H1 (cell line): ENCODE measurements around the gene PAF1. TPM values are rescaled to one million over a fixed set of nuclear protein-coding genes. Genes with fewer than 3 reads are reported as not detected.

Source experiments
- CTCF ChIA-PET: fragments of 300-600 bp; sonication (Branson Sonifier 250); formaldehyde crosslinking; loops from one replicate; lab custom pipeline; 2021; ENCODE audit not compliant: partially characterized antibody; lab: Charles Lee
- POLR2A ChIA-PET: fragments of 300-600 bp; sonication (Branson Sonifier 250); formaldehyde crosslinking; loops from one replicate; lab custom pipeline; 2021; ENCODE audit warnings: inconsistent platforms; ENCODE audit not compliant: partially characterized antibody; lab: Charles Lee
- DNase-seq, 2 experiments: peaks; one replicate each; pipeline versions ENCODE4 v3.0.0 to v3.0.0-alpha.2; 2010 to 2022; ENCODE audit warnings: low spot score in 2 of 2, low read depth in 1 of 2, mixed read lengths in 1 of 2
- FAIRE-seq: peaks from 2 replicates; lab custom pipeline; 2011; peaks lifted over from hg19 to GRCh38; lab: Jason Lieb, UNC
- H2AFZ ChIP-seq: 2 replicates; pipeline ENCODE4 v1.8.1; 2012; ENCODE audit warnings: low read length, inconsistent platforms
- H2AK5ac ChIP-seq: 2 replicates; pipeline ENCODE4 v1.6.1; 2013; ENCODE audit warnings: low read depth, low read length
- H2BK120ac ChIP-seq: replicated peaks from 2 replicates; pipeline ENCODE3; 2013; ENCODE audit warnings: low read depth, low read length, inconsistent platforms
- H2BK12ac ChIP-seq: 2 replicates; pipeline ENCODE4 v1.6.1; 2013; ENCODE audit warnings: low read depth, low read length
- H2BK15ac ChIP-seq: 2 replicates; pipeline ENCODE4 v1.6.1; 2013; ENCODE audit warnings: low read length
- H2BK20ac ChIP-seq: 2 replicates; pipeline ENCODE4 v1.6.1; 2013; ENCODE audit warnings: low read length
- H2BK5ac ChIP-seq: 2 replicates; pipeline ENCODE4 v1.6.1; 2013; ENCODE audit warnings: low read depth, low read length
- H3K14ac ChIP-seq: 2 replicates; pipeline ENCODE4 v1.6.1; 2013; ENCODE audit warnings: inconsistent platforms; ENCODE audit not compliant: insufficient read length
- H3K18ac ChIP-seq: 2 replicates; pipeline ENCODE4 v1.6.1; 2013; ENCODE audit warnings: low read length; ENCODE audit errors: extremely low read depth
- H3K23ac ChIP-seq: 2 replicates; pipeline ENCODE4 v1.6.1; 2013; ENCODE audit warnings: inconsistent platforms; ENCODE audit not compliant: insufficient read length
- H3K23me2 ChIP-seq: 2 replicates; pipeline ENCODE4 v1.6.1; 2013; ENCODE audit warnings: low read depth, low read length
- H3K27ac ChIP-seq: 2 replicates; pipeline ENCODE4 v1.6.1; 2011; ENCODE audit warnings: low read depth, low read length, inconsistent platforms
- H3K27me3 ChIP-seq, 4 experiments: replicated peaks in 1 of 4; 1 replicate in 1 of 4; 2 replicates in 3 of 4; pipeline versions ENCODE4 v1.6.1 to v1.8.1; 2011 to 2013; ENCODE audit warnings: low read length in 3 of 4, mild to moderate bottlenecking in 3 of 4, inconsistent platforms in 2 of 4, mixed read lengths in 2 of 4, moderate library complexity in 1 of 4; ENCODE audit not compliant: control insufficient read depth in 3 of 4, insufficient read depth in 3 of 4; ENCODE audit errors: extremely low read depth in 1 of 4
- H3K36me3 ChIP-seq, 4 experiments: 2 replicates each; pipeline versions ENCODE4 v1.6.1 to v1.8.1; 2011 to 2013; ENCODE audit warnings: mild to moderate bottlenecking in 4 of 4, low read length in 3 of 4, moderate library complexity in 2 of 4, control low read depth in 1 of 4, inconsistent platforms in 1 of 4; ENCODE audit not compliant: insufficient read depth in 4 of 4, control insufficient read depth in 2 of 4
- H3K4ac ChIP-seq: replicated peaks from 2 replicates; pipeline ENCODE3; 2013; ENCODE audit warnings: low read length, low read depth, mixed read lengths, inconsistent platforms; ENCODE audit not compliant: insufficient read length
- H3K4me1 ChIP-seq, 4 experiments: replicated peaks in 1 of 4; 1 replicate in 1 of 4; 2 replicates in 3 of 4; pipeline versions ENCODE4 v1.6.1 to v1.8.1; 2011 to 2013; ENCODE audit warnings: low read length in 3 of 4, inconsistent platforms in 2 of 4, mixed read lengths in 1 of 4; ENCODE audit not compliant: insufficient read depth in 4 of 4, control insufficient read depth in 3 of 4
- H3K4me2 ChIP-seq, 2 experiments: 2 replicates each; pipeline versions ENCODE4 v1.6.1 to v1.8.1; 2011 to 2013; ENCODE audit warnings: low read depth in 2 of 2, low read length in 2 of 2, control low read depth in 1 of 2, inconsistent platforms in 1 of 2, mild to moderate bottlenecking in 1 of 2; ENCODE audit not compliant: insufficient read depth in 1 of 2
- H3K4me3 ChIP-seq, 4 experiments: fragments of 200-600, 300-600 bp in 1 of 4; sonication (generic), shearing (Covaris generic), sonication (Bioruptor Twin) in 1 of 4; 2 replicates each; pipeline versions ENCODE4 v1.5.1 to v1.8.1; 2011 to 2016; ENCODE audit warnings: low read length in 4 of 4, low read depth in 3 of 4, control low read depth in 2 of 4, inconsistent platforms in 2 of 4, mild to moderate bottlenecking in 2 of 4, mixed read lengths in 1 of 4, moderate library complexity in 1 of 4; ENCODE audit not compliant: insufficient read depth in 2 of 4; ENCODE audit errors: extremely low read depth in 1 of 4
- H3K56ac ChIP-seq: replicated peaks from 2 replicates; pipeline ENCODE3; 2013; ENCODE audit warnings: low read depth, mild to moderate bottlenecking, mixed read lengths, low read length, inconsistent platforms; ENCODE audit not compliant: insufficient read length
- H3K79me1 ChIP-seq: 2 replicates; pipeline ENCODE4 v1.6.1; 2013; ENCODE audit warnings: low read depth, low read length, control low read depth
- H3K79me2 ChIP-seq, 2 experiments: 2 replicates each; pipeline versions ENCODE4 v1.6.1 to v1.8.1; 2012 to 2013; ENCODE audit warnings: low read length in 2 of 2, mild to moderate bottlenecking in 2 of 2, inconsistent platforms in 1 of 2; ENCODE audit not compliant: insufficient read depth in 2 of 2, control insufficient read depth in 1 of 2
- H3K9ac ChIP-seq, 4 experiments: replicated peaks in 1 of 4; 1 replicate in 1 of 4; 2 replicates in 3 of 4; pipeline versions ENCODE4 v1.6.1 to v1.8.1; 2011 to 2013; ENCODE audit warnings: low read depth in 3 of 4, low read length in 3 of 4, control low read depth in 2 of 4, mild to moderate bottlenecking in 2 of 4, moderate library complexity in 2 of 4, inconsistent platforms in 1 of 4; ENCODE audit errors: extremely low read depth in 1 of 4
- H3K9me3 ChIP-seq, 2 experiments: 2 replicates each; pipeline versions ENCODE4 v1.6.1 to v1.8.1; 2012 to 2013; ENCODE audit warnings: mild to moderate bottlenecking in 2 of 2, moderate library complexity in 2 of 2, control low read depth in 1 of 2, inconsistent platforms in 1 of 2, low read depth in 1 of 2, low read length in 1 of 2, mixed read lengths in 1 of 2; ENCODE audit not compliant: insufficient read depth in 2 of 2
- H4K20me1 ChIP-seq, 2 experiments: replicated peaks in 1 of 2; 2 replicates each; pipeline versions ENCODE3 to v1.8.1; 2011 to 2013; ENCODE audit warnings: inconsistent platforms in 2 of 2, low read length in 2 of 2, mild to moderate bottlenecking in 1 of 2; ENCODE audit not compliant: insufficient read depth in 2 of 2, control insufficient read depth in 1 of 2
- H4K5ac ChIP-seq: 2 replicates; pipeline ENCODE4 v1.6.1; 2013; ENCODE audit warnings: low read length, low read depth, mixed read lengths, inconsistent platforms; ENCODE audit not compliant: insufficient read length
- H4K8ac ChIP-seq: 2 replicates; pipeline ENCODE4 v1.8.0; 2013; ENCODE audit warnings: mild to moderate bottlenecking, moderate library complexity, low read length, inconsistent platforms; ENCODE audit not compliant: insufficient read depth; ENCODE audit errors: extremely low read depth
- H4K91ac ChIP-seq: replicated peaks from 2 replicates; pipeline ENCODE3; 2013; ENCODE audit warnings: low read length, mixed read lengths, inconsistent platforms; ENCODE audit not compliant: insufficient read length
- ATF2 ChIP-seq: IDR thresholded peaks from 2 replicates; pipeline ENCODE4 v1.6.1; 2012; ENCODE audit warnings: low read length, inconsistent platforms
- KDM1A ChIP-seq: fragments of 200-600, 300-600 bp; sonication (generic); IDR thresholded peaks from 2 replicates; pipeline ENCODE4 v1.7.1; 2016; ENCODE audit warnings: mild to moderate bottlenecking, low read length, borderline replicate concordance
- POU5F1 ChIP-seq: IDR thresholded peaks from 2 replicates; pipeline ENCODE4 v1.6.1; 2011; ENCODE audit warnings: low read depth, mild to moderate bottlenecking, low read length, moderate library complexity
- RFX5 ChIP-seq: IDR thresholded peaks from 2 replicates; pipeline ENCODE4 v1.6.1; 2011; ENCODE audit warnings: low read depth, low read length, improper control_type of control experiment, borderline replicate concordance
- SP1 ChIP-seq: IDR thresholded peaks from 2 replicates; pipeline ENCODE4 v1.6.1; 2011; ENCODE audit warnings: low read depth, low read length
- WGBS, 2 experiments: shearing (Covaris generic) in 1 of 2; methylation state at CpG; one replicate each; pipeline versions ENCODE4 v1.1.6 to v1.1.7; 2013 to 2015; ENCODE audit warnings: low lambda C conversion rate in 2 of 2, mixed read lengths in 2 of 2, inconsistent platforms in 1 of 2, low coverage in 1 of 2, missing lambda C conversion rate in 1 of 2; ENCODE audit not compliant: insufficient replicate concordance in 2 of 2, insufficient coverage in 1 of 2, insufficient read length in 1 of 2; ENCODE audit errors: extremely low coverage in 1 of 2, missing lambda C conversion rate in 1 of 2; 5-methylcytosine and 5-hydroxymethylcytosine counted together
- polyA plus RNA-seq, 7 experiments: library from polyadenylated mRNA; depleted of rRNA in 3 of 7; stranded (reverse) in 5 of 7; unstranded in 2 of 7; fragments of >200 nt in 5 of 7; fragments of 200-250 nt in 2 of 7; gene quantifications; 1 replicate in 5 of 7; 2 replicates in 1 of 7; 4 replicates in 1 of 7; pipeline versions ENCODE4 v1.2.1 to v1.2.3, GENCODE V29; 2011 to 2013; ENCODE audit warnings: missing spikeins in 2 of 7, mixed read lengths in 2 of 7
- total RNA-seq: library from RNA; stranded (reverse); fragmentation: NEBNext Ultra II Directional; extraction: Animal tissue kit (Norgen Biotek cat#: 25700); gene quantifications from 2 replicates; pipeline ENCODE4 v1.2.1, GENCODE V29; 2021

PAF1 gene
- total and polyA plus RNA-seq, 2 of the 8 experiments (the other 6 are each of a cell fraction or from before 2014, with no cell fraction given) = 31.4 to 58.6 TPM

GRCh38 chr19:39427707-39428106, 36.8 kb upstream of the PAF1 start:
- ChIA-PET POLR2A (interaction anchor here (0.5 to 47.8 kb wide), 18 partner anchors 4 to 313 kb away, joined by 3 to 1154 read pairs (median 6); partner anchors contain the start of genes EID2, MED29, PAF1 and PLEKHG2), CTCF (interaction anchor here (0.8 to 3.1 kb wide), 7 partner anchors 8 to 47 kb away, joined by 3 to 16 read pairs (median 11); partner anchors contain the start of gene PLEKHG2)
- no peaks in the 10 kb centered on the region for H3K9me3 ChIP-seq
- no peak overlapping the region for H3K4me3 ChIP-seq
- H3K79me1 ChIP-seq = no peaks in the 10 kb centered on the region
- H2AFZ ChIP-seq = no peak overlapping the region
- H3K79me2 ChIP-seq = no peaks in the 10 kb centered on the region
- peak overlapping the region; percentile 16 for H2BK5ac ChIP-seq
- 0 out of 2 replicates have a peak overlapping the region, but pooled peaks have one; percentile 9 for H2AK5ac ChIP-seq
- no peak overlapping the region for H2BK120ac ChIP-seq
- H2BK12ac ChIP-seq = peak overlapping the region; percentile 5; the same call in 1 of the 2 replicates
- H2BK20ac ChIP-seq = no peak overlapping the region
- H3K9ac ChIP-seq = no peak overlapping the region
- no peak overlapping the region for H4K5ac ChIP-seq
- H3K4me1 ChIP-seq = peaks cover 5 to 18% (median 13%) of the 10 kb centered on the region in 4 experiments
- H3K4ac ChIP-seq = no peak overlapping the region
- peak overlapping the region; percentile 48; the same call in 1 of the 2 replicates for H3K27ac ChIP-seq
- no peak overlapping the region for H4K8ac ChIP-seq
- no peaks in the 10 kb centered on the region for H3K27me3 ChIP-seq
- FAIRE-seq (no peak), DNase-seq (peak in 1 of 2 experiments; percentile 48)
- peaks cover 5% of the 10 kb centered on the region for H3K23me2 ChIP-seq
- H3K36me3 ChIP-seq = peaks cover 15 to 35% (median 24%) of the 10 kb centered on the region in 4 experiments
- no peak overlapping the region for H3K56ac ChIP-seq
- H4K91ac ChIP-seq = peak overlapping the region; percentile 48
- H3K18ac ChIP-seq = no peak overlapping the region; the same call in 1 of the 2 replicates
- peaks cover 0 to 3% of the 10 kb centered on the region in 2 experiments for H4K20me1 ChIP-seq
- 86% methylated on average over 11 of the region's 11 CpGs; no CpG with 5 or more reads in 1 of the 2 experiments for WGBS, 2 experiments
- H3K14ac ChIP-seq = no peak overlapping the region
- TF ChIP-seq ATF2 (no peak), SP1 (no peak), POU5F1 (no peak), RFX5 (no peak), KDM1A (no peak)
- H2BK15ac ChIP-seq = peak overlapping the region; percentile 2; the same call in 1 of the 2 replicates
- no peak overlapping the region for H3K23ac ChIP-seq
- peak overlapping the region in 1 of 2 experiments; percentile 44; a peak in 1 of 4 replicates for H3K4me2 ChIP-seq
